HCT116 (cell line): ENCODE measurements around the gene BRAP. TPM values are rescaled to one million over a fixed set of nuclear protein-coding genes. Genes with fewer than 3 reads are reported as not detected.

Experiments
- ATAC-seq: fragments of 200-7000 bp; cut with Tn5 transposase; 2 replicates; pipeline ENCODE4 v1.9.1; 2020; ENCODE audit warnings: mild to moderate bottlenecking, moderate library complexity
- BruUV-seq: library from RNA; stranded (reverse); fragments of 400-500 nt; replicated peaks from 2 replicates; lab custom pipeline; 2021; lab: Mats Ljungman, UMichigan
- CTCF ChIA-PET: fragments of 300-600 bp; sonication (Branson Sonifier 250); formaldehyde crosslinking; loops from one replicate; lab custom pipeline; 2021; ENCODE audit warnings: antibody characterized with exemption; lab: Charles Lee
- POLR2A ChIA-PET: fragments of 300-600, 350-600 bp; sonication (Branson Sonifier 250); formaldehyde crosslinking; loops from one replicate; lab custom pipeline; 2021; ENCODE audit warnings: antibody characterized with exemption; lab: Charles Lee
- RAD21 ChIA-PET, 2 experiments: fragments of 300-600 bp; sonication (Branson Sonifier 250); formaldehyde crosslinking; loops; one replicate each; lab custom pipeline; 2023; ENCODE audit warnings: low total read pairs in 2 of 2; ENCODE audit not compliant: uncharacterized antibody in 2 of 2, unreplicated experiment in 2 of 2, low non-redundant PET in 1 of 2; lab: Charles Lee
- DNase-seq: peaks from one replicate; pipeline ENCODE4 v3.0.0-alpha.2; 2010; ENCODE audit warnings: low read depth, low spot score
- H2AFZ ChIP-seq: fragments of 200-600 bp; shearing (Covaris generic), sonication (generic); 2 replicates; pipeline ENCODE4 v1.6.1; 2017; ENCODE audit warnings: low read depth, mixed run types, mixed read lengths, antibody characterized with exemption, low read length; ENCODE audit not compliant: poor library complexity, severe bottlenecking
- H3K27ac ChIP-seq: 2 replicates; pipeline ENCODE4 v1.5.1; 2012; ENCODE audit warnings: low read depth, low read length
- H3K27me3 ChIP-seq: fragments of 200-600 bp; sonication (generic); 2 replicates; pipeline ENCODE4 v1.6.1; 2016; ENCODE audit warnings: mixed run types, low read length, mixed read lengths; ENCODE audit not compliant: insufficient read depth
- H3K36me3 ChIP-seq, 2 experiments: fragments of 200-500 bp in 1 of 2; fragments of 200-600 bp in 1 of 2; sonication (Bioruptor generic) in 1 of 2; sonication (generic) in 1 of 2; 2 replicates each; pipeline versions ENCODE4 v1.5.1 to v1.6.1; 2014 to 2016; ENCODE audit warnings: low read length in 2 of 2, inconsistent platforms in 1 of 2, mixed read lengths in 1 of 2, mixed run types in 1 of 2; ENCODE audit not compliant: insufficient read depth in 2 of 2, control insufficient read depth in 1 of 2
- H3K4me1 ChIP-seq, 2 experiments: fragments of 200-600 bp in 1 of 2; sonication (generic) in 1 of 2; 2 replicates each; pipeline versions ENCODE4 v1.5.1 to v1.6.1; 2012 to 2017; ENCODE audit warnings: low read length in 2 of 2, inconsistent platforms in 1 of 2, mild to moderate bottlenecking in 1 of 2, mixed read lengths in 1 of 2, mixed run types in 1 of 2, moderate library complexity in 1 of 2; ENCODE audit not compliant: insufficient read depth in 2 of 2, control insufficient read depth in 1 of 2
- H3K4me2 ChIP-seq: fragments of 200-600 bp; sonication (generic); 2 replicates; pipeline ENCODE4 v1.6.1; 2017; ENCODE audit warnings: mixed run types, low read length, mixed read lengths
- H3K4me3 ChIP-seq, 2 experiments: fragments of 200-600 bp in 1 of 2; sonication (generic) in 1 of 2; replicated peaks in 1 of 2; 2 replicates each; pipeline ENCODE4 v1.5.1; 2011 to 2016; ENCODE audit warnings: low read length in 2 of 2, control low read depth in 1 of 2, low read depth in 1 of 2, mild to moderate bottlenecking in 1 of 2, mixed read lengths in 1 of 2, mixed run types in 1 of 2
- H3K79me2 ChIP-seq: fragments of 200-600 bp; sonication (generic); 2 replicates; pipeline ENCODE4 v1.6.1; 2017; ENCODE audit warnings: mild to moderate bottlenecking, mixed run types, low read length, moderate library complexity, mixed read lengths; ENCODE audit not compliant: insufficient read depth
- H3K9ac ChIP-seq: fragments of 200-600 bp; sonication (generic); 2 replicates; pipeline ENCODE4 v1.6.1; 2016; ENCODE audit warnings: low read length, mixed read lengths
- H3K9me2 ChIP-seq: fragments of 200-600 bp; sonication (generic), shearing (Covaris generic); 2 replicates; pipeline ENCODE4 v1.6.1; 2017; ENCODE audit warnings: mixed run types, mild to moderate bottlenecking, moderate library complexity; ENCODE audit not compliant: insufficient read depth
- H3K9me3 ChIP-seq, 2 experiments: fragments of 200-500 bp in 1 of 2; fragments of 200-600 bp in 1 of 2; sonication (Bioruptor generic) in 1 of 2; sonication (generic) in 1 of 2; 2 replicates each; pipeline ENCODE4 v1.6.1; 2014 to 2017; ENCODE audit warnings: low read length in 2 of 2, mixed read lengths in 2 of 2, inconsistent platforms in 1 of 2, low read depth in 1 of 2, mild to moderate bottlenecking in 1 of 2, mixed run types in 1 of 2, moderate library complexity in 1 of 2; ENCODE audit not compliant: control insufficient read depth in 1 of 2, insufficient read depth in 1 of 2
- H4K20me1 ChIP-seq: fragments of 200-600 bp; sonication (generic), shearing (Covaris generic); 2 replicates; pipeline ENCODE4 v1.6.1; 2017; ENCODE audit warnings: mixed run types, mild to moderate bottlenecking, moderate library complexity; ENCODE audit not compliant: insufficient read depth
- CTCF ChIP-seq, 3 experiments: fragments of 200-600 bp in 1 of 3; sonication (generic) in 1 of 3; IDR thresholded peaks in 2 of 3; conservative IDR thresholded peaks in 1 of 3; 2 replicates each; pipeline ENCODE4 v1.5.1; 2012 to 2017; ENCODE audit warnings: low read depth in 2 of 3, low read length in 2 of 3, antibody characterized with exemption in 1 of 3, borderline replicate concordance in 1 of 3, control low read depth in 1 of 3, mild to moderate bottlenecking in 1 of 3, mixed read lengths in 1 of 3, mixed run types in 1 of 3, moderate library complexity in 1 of 3; ENCODE audit not compliant: insufficient read depth in 1 of 3
- EZH2 ChIP-seq: fragments of 200-600 bp; sonication (generic); IDR thresholded peaks from 2 replicates; pipeline ENCODE4 v1.6.1; 2017; ENCODE audit warnings: antibody characterized with exemption, mixed run types
- EZH2phosphoT487 ChIP-seq: fragments of 200-600 bp; IDR thresholded peaks from 2 replicates; pipeline ENCODE4 v1.6.1; 2018; ENCODE audit warnings: antibody characterized with exemption, borderline replicate concordance
- FOSL1 ChIP-seq: IDR thresholded peaks from 2 replicates; pipeline ENCODE4 v1.6.1; 2012; ENCODE audit warnings: low read depth
- JUND ChIP-seq: IDR thresholded peaks from 2 replicates; pipeline ENCODE4 v1.6.1; 2012
- POLR2A ChIP-seq: IDR thresholded peaks from 2 replicates; pipeline ENCODE4 v1.7.0; 2011; ENCODE audit warnings: borderline replicate concordance; ENCODE audit not compliant: insufficient read depth, insufficient read length; ENCODE audit errors: extremely low read depth
- RAD21 ChIP-seq: IDR thresholded peaks from 2 replicates; pipeline ENCODE4 v1.6.1; 2012; ENCODE audit warnings: low read depth, mild to moderate bottlenecking
- REST ChIP-seq: IDR thresholded peaks from 2 replicates; pipeline ENCODE4 v1.6.1; 2012; ENCODE audit warnings: low read depth
- SP1 ChIP-seq: IDR thresholded peaks from 2 replicates; pipeline ENCODE4 v1.6.1; 2012; ENCODE audit warnings: low read depth
- SRF ChIP-seq: IDR thresholded peaks from 2 replicates; pipeline ENCODE4 v1.6.1; 2012; ENCODE audit warnings: low read depth
- ZBTB33 ChIP-seq: IDR thresholded peaks from 2 replicates; pipeline ENCODE4 v1.6.1; 2011; ENCODE audit warnings: mild to moderate bottlenecking, low read length, moderate library complexity; ENCODE audit not compliant: insufficient replicate concordance; ENCODE audit errors: extremely low read depth
- ZFX ChIP-seq: fragments of 450-650 bp; IDR thresholded peaks from 2 replicates; pipeline ENCODE4 v1.6.1; 2017
- intact Hi-C: fragments of 100-400 bp; cut with micrococcal nuclease; formaldehyde crosslinking; loops from 2 replicates; pipeline ENCODE4 v1.10.0; 2022
- total RNA-seq: library from RNA; stranded (reverse); gene quantifications from one replicate; pipeline ENCODE4 v1.2.1, GENCODE V29; 2021; ENCODE audit not compliant: unreplicated experiment
- TF ChIP-seq, protein P1 (sequence below): IDR thresholded peaks from 2 replicates; pipeline ENCODE4 v1.6.1; 2012

Gene BRAP
- total RNA-seq, 1 experiment from 2014 or later, result 16.7 TPM

DNA sequence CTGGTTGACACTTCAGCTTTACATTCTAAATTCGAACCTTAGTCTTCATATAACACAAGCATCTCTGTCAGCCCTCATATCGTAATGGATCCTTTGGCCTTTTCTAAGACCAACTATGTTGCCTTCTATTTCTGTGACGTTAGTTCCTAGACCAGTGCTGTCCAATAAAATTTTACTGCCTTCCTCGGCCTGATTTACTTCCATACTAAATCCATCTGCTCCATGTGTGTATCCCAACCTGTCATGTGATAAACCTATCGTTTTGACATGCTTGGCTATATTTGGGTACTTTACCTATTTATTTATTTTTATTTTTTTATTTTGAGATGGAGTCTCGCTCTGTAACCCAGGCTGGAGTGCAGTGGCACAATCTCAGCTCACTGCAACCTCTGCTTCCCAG, 20.4 kb upstream of the BRAP start (continued):
- TF ChIP-seq REST (no peak), SRF (no peak)

DNA sequence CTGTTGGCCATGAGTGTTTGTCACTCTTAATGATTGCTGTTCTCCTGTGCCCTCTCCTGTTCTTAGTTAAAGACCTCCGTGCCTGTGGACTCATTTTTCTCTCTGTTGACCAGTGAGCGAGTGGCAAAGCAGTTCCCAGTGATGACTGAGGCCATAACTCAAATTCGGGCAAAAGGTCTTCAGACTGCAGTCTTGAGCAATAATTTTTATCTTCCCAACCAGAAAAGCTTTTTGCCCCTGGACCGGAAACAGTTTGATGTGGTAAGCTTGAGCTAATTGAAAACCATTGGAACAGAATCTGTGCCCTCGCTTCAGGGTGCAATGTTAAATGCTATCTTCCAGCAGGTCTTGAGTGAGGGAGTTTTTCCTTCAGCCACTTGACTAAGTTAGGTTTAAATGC, 19.9 kb upstream of the BRAP start:
- Histone ChIP-seq H4K20me1 (no peaks in the 10 kb centered on the region), H3K9me3 (no peaks in the 10 kb centered on the region), H3K79me2 (no peaks in the 10 kb centered on the region), H3K4me3 (no peak overlapping the region), H3K27me3 (no peaks in the 10 kb centered on the region), H3K9me2 (no peaks in the 10 kb centered on the region), H2AFZ (no peak overlapping the region), H3K4me2 (no peak overlapping the region), H3K27ac (no peak overlapping the region), H3K36me3 (peaks cover 0 to 4% of the 10 kb centered on the region in 2 experiments; a peak in 3 of 4 replicates), H3K4me1 (no peaks in the 10 kb centered on the region), H3K9ac (no peak overlapping the region)
- intact Hi-C loops, result no loop called here
- RAD21 ChIA-PET, result no interaction called here
- ATAC-seq (no peak), DNase-seq (no peak)
- POLR2A ChIA-PET, result no interaction called here
- no TSS peak for BruUV-seq
- TF ChIP-seq ZFX, result no peak
- TF ChIP-seq POLR2A, result no peak
- TF ChIP-seq CTCF (IDR thresholded peaks at IDR 0.05 in 2 of 3, conservative IDR thresholded peaks at IDR 0.05 in 1 of 3; ENCODE audit: borderline replicate concordance in 1 of 3, insufficient read depth in 1 of 3, low read depth in 2 of 3, low read length in 2 of 3), result no peak
- TF ChIP-seq EZH2phosphoT487, result no peak
- TF ChIP-seq JUND, result no peak
- TF ChIP-seq, protein P1, sequence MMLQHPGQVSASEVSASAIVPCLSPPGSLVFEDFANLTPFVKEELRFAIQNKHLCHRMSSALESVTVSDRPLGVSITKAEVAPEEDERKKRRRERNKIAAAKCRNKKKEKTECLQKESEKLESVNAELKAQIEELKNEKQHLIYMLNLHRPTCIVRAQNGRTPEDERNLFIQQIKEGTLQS, result no peak
- no peak for TF ChIP-seq FOSL1
- TF ChIP-seq ZBTB33, result no peak
- no peak for TF ChIP-seq SP1
- no peak for TF ChIP-seq RAD21
- no peak for TF ChIP-seq EZH2
- CTCF ChIA-PET, result no interaction called here
